NB4 (cell line): ENCODE results near the gene SPATA20.

Experiments
- DNase-seq: peaks from one replicate; pipeline ENCODE4 v3.0.0; 2010; ENCODE audit warnings: low read depth
- H3K4me3 ChIP-seq: one replicate; pipeline ENCODE4 v1.5.1; 2011; ENCODE audit warnings: mild to moderate bottlenecking, low read depth, low read length, moderate library complexity
- CTCF ChIP-seq: IDR thresholded peaks from one replicate; pipeline ENCODE4 v1.5.1; 2012; ENCODE audit warnings: low read depth, low read length
- MAX ChIP-seq: IDR thresholded peaks from 2 replicates; pipeline ENCODE4 v1.6.1; 2011; ENCODE audit warnings: low read depth, low read length
- MYC ChIP-seq: IDR thresholded peaks from 2 replicates; pipeline ENCODE4 v1.6.1; 2011; ENCODE audit warnings: low read depth, low read length
- POLR2A ChIP-seq: IDR thresholded peaks from 2 replicates; pipeline ENCODE4 v1.6.1; 2011; ENCODE audit warnings: mild to moderate bottlenecking; ENCODE audit not compliant: insufficient read length; ENCODE audit errors: extremely low read depth

SPATA20 gene

GRCh38 chr17:50551884-50552283 lies 4.9 kb downstream of the SPATA20 start:
- no peak for DNase-seq

GRCh38 chr17:50554201-50554600 lies 7.2 kb downstream of the SPATA20 start:
- no peak for DNase-seq
- no peak overlapping the region for H3K4me3 ChIP-seq
- TF ChIP-seq MYC, result no peak
- TF ChIP-seq MAX, result no peak
- TF ChIP-seq CTCF, result no peak
- TF ChIP-seq POLR2A, result no peak

More at GRCh38 chr17:50551884-50552283, 4.9 kb downstream of the SPATA20 start:
- no peak overlapping the region for H3K4me3 ChIP-seq
- TF ChIP-seq MYC (no peak), POLR2A (no peak), CTCF (no peak), MAX (no peak)

GRCh38 chr17:50556803-50557202 lies 9.8 kb downstream of the SPATA20 start:
- TF ChIP-seq POLR2A (no peak), CTCF (no peak), MAX (no peak), MYC (no peak)
- DNase-seq, result no peak
- no peak overlapping the region for H3K4me3 ChIP-seq

GRCh38 chr17:50557630-50558029 lies 10.7 kb downstream of the SPATA20 start:
- TF ChIP-seq POLR2A, result no peak
- no peak for TF ChIP-seq MAX
- TF ChIP-seq CTCF, result no peak
- TF ChIP-seq MYC, result no peak
- no peak for DNase-seq
- no peak overlapping the region for H3K4me3 ChIP-seq

- TF ChIP-seq MYC, result no peak
- TF ChIP-seq MAX, result no peak
- TF ChIP-seq POLR2A, result no peak
- no peak for TF ChIP-seq CTCF
- DNase-seq, result no peak
- H3K4me3 ChIP-seq, result no peak overlapping the region
Measured at GRCh38 chr17:50558091-50558490, 11.1 kb downstream of the SPATA20 start.

GRCh38 chr17:50558581-50558940 lies 11.6 kb downstream of the SPATA20 start:
- no peak for TF ChIP-seq POLR2A
- TF ChIP-seq MYC, result no peak
- no peak for TF ChIP-seq MAX
- H3K4me3 ChIP-seq, result no peak overlapping the region
- no peak for DNase-seq
